Keratinocyte (primary cell): ENCODE results near the gene FNDC11. TPM values are rescaled to one million over a fixed set of nuclear protein-coding genes. Genes with fewer than 3 reads are reported as not detected.

Experiments
- DNase-seq: peaks from one replicate; pipeline ENCODE4 v3.0.0-alpha.2; 2011; ENCODE audit warnings: low read depth, missing footprints, low spot score
- FAIRE-seq: peaks from 2 replicates; lab custom pipeline; 2011; peaks lifted over from hg19 to GRCh38; lab: Jason Lieb, UNC
- H2AFZ ChIP-seq: 2 replicates; pipeline ENCODE4 v1.6.0; 2012; ENCODE audit warnings: low read length, control low read depth, inconsistent platforms; ENCODE audit not compliant: control insufficient read depth
- H3K27ac ChIP-seq: 2 replicates; pipeline ENCODE4 v1.5.1; 2011; ENCODE audit warnings: low read length; ENCODE audit not compliant: control insufficient read depth, insufficient read depth
- H3K27me3 ChIP-seq: 3 replicates; pipeline ENCODE4 v1.6.0; 2011; ENCODE audit warnings: low read length; ENCODE audit not compliant: control insufficient read depth, insufficient read depth; ENCODE audit errors: extremely low read depth
- H3K36me3 ChIP-seq, 2 experiments: 2 replicates in 1 of 2; 3 replicates in 1 of 2; pipeline ENCODE4 v1.5.1; 2011; ENCODE audit warnings: low read length in 2 of 2, mild to moderate bottlenecking in 1 of 2; ENCODE audit not compliant: control insufficient read depth in 2 of 2, insufficient read depth in 2 of 2; ENCODE audit errors: extremely low read depth in 1 of 2
- H3K4me1 ChIP-seq: 3 replicates; pipeline ENCODE4 v1.5.1; 2011; ENCODE audit warnings: low read length; ENCODE audit not compliant: control insufficient read depth, insufficient read depth; ENCODE audit errors: extremely low read depth
- H3K4me2 ChIP-seq: 3 replicates; pipeline ENCODE4 v1.6.0; 2011; ENCODE audit warnings: low read depth, low read length; ENCODE audit not compliant: control insufficient read depth, insufficient read depth; ENCODE audit errors: extremely low read depth
- H3K4me3 ChIP-seq, 3 experiments: fragments of 200-600 bp in 1 of 3; sonication (generic) in 1 of 3; 2 replicates in 2 of 3; 3 replicates in 1 of 3; pipeline ENCODE4 v1.5.1; 2011 to 2016; ENCODE audit warnings: low read length in 3 of 3, mild to moderate bottlenecking in 3 of 3, control low read depth in 2 of 3, inconsistent platforms in 1 of 3, low read depth in 1 of 3, mixed read lengths in 1 of 3, mixed run types in 1 of 3, moderate library complexity in 1 of 3; ENCODE audit not compliant: control insufficient read depth in 2 of 3, insufficient read depth in 2 of 3; ENCODE audit errors: extremely low read depth in 1 of 3
- H3K79me2 ChIP-seq: 2 replicates; pipeline ENCODE4 v1.6.0; 2012; ENCODE audit warnings: low read length; ENCODE audit not compliant: control insufficient read depth, insufficient read depth
- H3K9ac ChIP-seq: 3 replicates; pipeline ENCODE4 v1.6.0; 2011; ENCODE audit warnings: low read length; ENCODE audit not compliant: control insufficient read depth, insufficient read depth; ENCODE audit errors: extremely low read depth
- H3K9me1 ChIP-seq: 3 replicates; pipeline ENCODE4 v1.6.0; 2011; ENCODE audit warnings: low read length; ENCODE audit not compliant: control insufficient read depth, insufficient read depth; ENCODE audit errors: extremely low read depth
- H3K9me3 ChIP-seq: 2 replicates; pipeline ENCODE4 v1.5.1; 2012; ENCODE audit warnings: low read depth, low read length; ENCODE audit not compliant: control insufficient read depth
- H4K20me1 ChIP-seq: 3 replicates; pipeline ENCODE4 v1.6.0; 2011; ENCODE audit warnings: low read length; ENCODE audit not compliant: control insufficient read depth, insufficient read depth; ENCODE audit errors: extremely low read depth
- EZH2 ChIP-seq: IDR thresholded peaks from one replicate; pipeline ENCODE4 v1.6.1; 2012; ENCODE audit warnings: inconsistent platforms, mild to moderate bottlenecking, low read length, moderate library complexity
- dilution Hi-C: fragments of 300-500 bp; cut with MboI; formaldehyde crosslinking; loops from one replicate; pipeline ENCODE4 v1.7.0; 2020; ENCODE audit warnings: low sequenced_read_pairs; ENCODE audit not compliant: extremely low pct_ligation_motif_present
- polyA plus RNA-seq, 5 experiments: library from polyadenylated mRNA; depleted of rRNA in 3 of 5; stranded (reverse) in 3 of 5; stranded (forward) in 1 of 5; unstranded in 1 of 5; fragments of >200 nt; gene quantifications; 1 replicate in 1 of 5; 2 replicates in 3 of 5; 3 replicates in 1 of 5; pipeline versions ENCODE4 v1.2.1 to v1.2.3, GENCODE V29; 2011 to 2012; ENCODE audit warnings: missing spikeins in 2 of 5, low read depth in 1 of 5, low replicate concordance in 1 of 5
- TF ChIP-seq, protein P1 (sequence below), 3 experiments: IDR thresholded peaks in 1 of 3; conservative IDR thresholded peaks in 1 of 3; optimal IDR thresholded peaks in 1 of 3; 2 replicates in 2 of 3; 3 replicates in 1 of 3; pipeline versions ENCODE3 to v1.5.1; 2011; ENCODE audit warnings: low read length in 3 of 3, mild to moderate bottlenecking in 3 of 3, moderate library complexity in 2 of 3, control low read depth in 1 of 3, inconsistent platforms in 1 of 3; ENCODE audit not compliant: insufficient read depth in 2 of 3; ENCODE audit errors: extremely low read depth in 1 of 3

The FNDC11 gene
- polyA plus RNA-seq, 1 donor (not counting 4 experiments of a cell fraction or from before 2014, with no cell fraction given), result 0.55 TPM

DNA sequence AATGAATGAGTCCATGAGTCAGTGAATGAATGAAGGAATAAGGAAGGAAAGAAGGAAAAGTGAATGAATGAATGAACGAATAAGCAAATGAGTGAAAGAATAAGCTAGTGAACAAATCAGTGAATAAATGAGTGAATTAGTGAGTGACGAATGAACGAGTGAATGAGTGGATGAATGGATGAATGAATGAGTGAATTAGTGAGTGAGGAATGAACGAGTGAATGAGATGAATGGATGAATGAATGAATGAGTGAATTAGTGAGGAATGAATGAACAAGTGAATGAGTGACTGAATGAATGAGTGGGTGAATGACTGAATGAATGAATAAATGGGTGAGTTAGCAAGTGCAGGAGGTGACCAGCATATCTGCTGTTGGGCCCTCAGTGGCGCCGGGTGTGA, 10.2 kb upstream of the FNDC11 start:
- H2AFZ ChIP-seq, result no peak overlapping the region
- no peak for FAIRE-seq

DNA sequence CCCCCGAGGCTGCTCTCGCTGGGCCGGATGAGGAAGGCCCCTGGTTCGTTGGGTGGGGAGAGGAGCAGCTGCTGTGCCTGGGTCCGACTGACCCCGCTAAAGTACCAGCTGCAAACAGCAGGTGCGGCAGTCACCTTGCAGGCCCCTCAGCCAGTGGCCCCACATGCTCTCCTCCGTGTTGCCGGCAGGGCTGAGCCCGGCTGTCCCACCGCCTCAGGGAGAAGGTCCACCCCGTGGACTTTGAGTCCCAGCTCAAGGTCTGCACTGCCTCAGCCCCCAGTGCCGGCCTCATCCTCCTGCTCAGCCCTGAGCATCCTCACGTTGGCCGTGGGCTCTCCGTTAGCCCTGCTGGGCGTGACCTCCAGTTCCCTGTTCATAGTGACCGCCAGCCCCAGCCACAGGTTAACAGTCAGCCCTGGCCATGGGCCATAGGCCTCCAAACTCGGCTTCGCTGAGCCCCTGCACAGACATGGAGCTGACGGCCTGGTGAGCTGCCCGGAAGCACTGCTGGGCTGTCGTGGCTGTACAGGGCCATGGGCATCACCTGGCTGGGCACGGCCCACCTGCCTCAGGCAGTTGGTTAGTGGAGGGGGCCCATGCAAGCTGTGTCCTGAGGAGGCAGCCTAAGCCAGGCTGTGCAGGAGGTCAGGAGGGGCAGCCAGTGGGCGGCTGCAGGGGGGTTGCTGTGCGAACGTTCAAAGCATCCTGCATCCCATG, 9.6 kb upstream of the FNDC11 start:
- peaks cover 40% of the 10 kb centered on the region for H3K4me1 ChIP-seq
- H3K27me3 ChIP-seq, result peaks cover 3% of the 10 kb centered on the region
- H3K27ac ChIP-seq, result peak overlapping the region; percentile 20
- no peak for DNase-seq
- no peak for FAIRE-seq
- no peaks in the 10 kb centered on the region for H3K79me2 ChIP-seq
- H4K20me1 ChIP-seq, result no peaks in the 10 kb centered on the region
- no peak overlapping the region for H3K9ac ChIP-seq
- no peak overlapping the region for H2AFZ ChIP-seq
- H3K9me1 ChIP-seq, result no peaks in the 10 kb centered on the region
- H3K9me3 ChIP-seq, result no peaks in the 10 kb centered on the region
- peak overlapping the region; percentile 49 for H3K4me2 ChIP-seq
- TF ChIP-seq, protein P1, sequence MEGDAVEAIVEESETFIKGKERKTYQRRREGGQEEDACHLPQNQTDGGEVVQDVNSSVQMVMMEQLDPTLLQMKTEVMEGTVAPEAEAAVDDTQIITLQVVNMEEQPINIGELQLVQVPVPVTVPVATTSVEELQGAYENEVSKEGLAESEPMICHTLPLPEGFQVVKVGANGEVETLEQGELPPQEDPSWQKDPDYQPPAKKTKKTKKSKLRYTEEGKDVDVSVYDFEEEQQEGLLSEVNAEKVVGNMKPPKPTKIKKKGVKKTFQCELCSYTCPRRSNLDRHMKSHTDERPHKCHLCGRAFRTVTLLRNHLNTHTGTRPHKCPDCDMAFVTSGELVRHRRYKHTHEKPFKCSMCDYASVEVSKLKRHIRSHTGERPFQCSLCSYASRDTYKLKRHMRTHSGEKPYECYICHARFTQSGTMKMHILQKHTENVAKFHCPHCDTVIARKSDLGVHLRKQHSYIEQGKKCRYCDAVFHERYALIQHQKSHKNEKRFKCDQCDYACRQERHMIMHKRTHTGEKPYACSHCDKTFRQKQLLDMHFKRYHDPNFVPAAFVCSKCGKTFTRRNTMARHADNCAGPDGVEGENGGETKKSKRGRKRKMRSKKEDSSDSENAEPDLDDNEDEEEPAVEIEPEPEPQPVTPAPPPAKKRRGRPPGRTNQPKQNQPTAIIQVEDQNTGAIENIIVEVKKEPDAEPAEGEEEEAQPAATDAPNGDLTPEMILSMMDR (optimal IDR thresholded peaks at IDR 0.05 in 1 of 3, IDR thresholded peaks at IDR 0.05 in 1 of 3, conservative IDR thresholded peaks at IDR 0.05 in 1 of 3; ENCODE audit: extremely low read depth in 1 of 3, insufficient read depth in 2 of 3, low read length in 3 of 3), result no peak
- no peak for TF ChIP-seq EZH2
- dilution Hi-C loops, result no loop called here
- no peaks in the 10 kb centered on the region for H3K36me3 ChIP-seq
- no peak overlapping the region for H3K4me3 ChIP-seq

More for the DNA sequence above, 10.2 kb upstream of the FNDC11 start:
- Histone ChIP-seq H3K4me2 (no peak overlapping the region), H3K79me2 (no peaks in the 10 kb centered on the region), H3K9ac (no peak overlapping the region), H3K27me3 (peaks cover 3% of the 10 kb centered on the region), H3K9me3 (no peaks in the 10 kb centered on the region), H3K36me3 (no peaks in the 10 kb centered on the region), H3K4me3 (no peak overlapping the region), H3K27ac (no peak overlapping the region), H4K20me1 (no peaks in the 10 kb centered on the region), H3K9me1 (no peaks in the 10 kb centered on the region), H3K4me1 (peaks cover 42% of the 10 kb centered on the region)
- no peak for TF ChIP-seq EZH2
- TF ChIP-seq, protein P1 (optimal IDR thresholded peaks at IDR 0.05 in 1 of 3, IDR thresholded peaks at IDR 0.05 in 1 of 3, conservative IDR thresholded peaks at IDR 0.05 in 1 of 3; ENCODE audit: extremely low read depth in 1 of 3, insufficient read depth in 2 of 3, low read length in 3 of 3), result no peak
- DNase-seq, result no peak
- dilution Hi-C loops, result no loop called here
